Measurements from ENCODE around the gene GSX1.

GSX1 gene

DNA sequence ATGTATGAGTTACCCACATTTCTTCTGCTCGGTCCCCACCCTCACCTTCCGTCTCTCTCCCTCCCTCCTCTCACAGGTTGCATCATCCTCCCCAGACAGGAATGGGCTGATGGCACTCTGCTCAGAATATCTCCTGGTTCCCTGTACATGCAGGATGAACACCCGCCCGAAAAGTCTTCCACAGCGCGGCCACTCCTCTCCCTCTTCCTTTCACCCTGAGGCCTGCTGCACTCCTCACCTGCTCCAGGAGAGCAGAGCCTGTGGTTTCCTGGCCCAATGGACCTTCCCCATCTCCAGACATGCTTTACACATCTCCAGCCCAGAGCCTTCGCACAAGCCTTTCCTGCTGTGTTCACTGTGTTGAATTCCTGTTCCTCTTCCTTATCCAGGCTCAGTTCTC lies 40.9 kb downstream of the GSX1 start:
- no peak for DNase-seq (ENCODE audit: low read depth in 2 of 2)

DNA sequence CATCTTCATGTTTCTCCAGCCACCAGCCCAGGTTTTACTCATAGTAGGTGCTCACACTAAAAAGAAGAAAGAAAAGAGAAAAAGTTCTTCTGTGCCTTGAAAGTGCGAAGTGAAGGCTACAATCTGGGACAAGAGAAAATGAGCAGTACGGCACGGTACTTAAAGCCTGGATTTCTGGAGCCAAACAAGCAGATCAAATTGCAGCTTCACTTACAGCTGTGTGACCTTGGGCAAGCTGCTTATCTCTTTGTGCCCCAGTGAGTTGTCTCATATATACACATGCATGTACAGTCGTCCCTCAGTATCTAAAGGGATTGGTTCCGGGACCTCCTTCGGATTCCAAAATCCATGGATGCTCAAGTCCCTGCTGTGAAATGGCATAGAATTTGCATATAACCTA lies 41.8 kb downstream of the GSX1 start:
- DNase-seq (ENCODE audit: low read depth in 2 of 2), result no peak

DNA sequence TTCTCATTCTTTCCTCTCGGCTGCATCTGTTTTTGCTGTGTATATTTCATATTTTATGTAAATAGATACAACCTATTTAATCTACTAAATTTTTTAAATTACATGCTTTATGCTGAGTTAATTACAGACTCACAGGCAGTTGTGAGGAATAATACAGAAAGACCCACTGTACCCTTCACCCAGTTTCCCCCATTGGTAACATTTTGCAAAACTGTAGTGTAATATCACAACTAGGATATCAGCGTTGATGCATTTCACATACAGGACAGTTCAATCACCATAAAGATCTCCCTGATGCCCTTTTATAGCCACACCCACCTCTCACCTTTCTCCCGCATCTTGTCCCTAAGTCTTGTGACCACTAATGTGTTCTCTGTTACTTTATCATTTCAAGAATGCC lies 43.5 kb downstream of the GSX1 start:
- DNase-seq (ENCODE audit: low read depth in 2 of 2), result no peak

DNA sequence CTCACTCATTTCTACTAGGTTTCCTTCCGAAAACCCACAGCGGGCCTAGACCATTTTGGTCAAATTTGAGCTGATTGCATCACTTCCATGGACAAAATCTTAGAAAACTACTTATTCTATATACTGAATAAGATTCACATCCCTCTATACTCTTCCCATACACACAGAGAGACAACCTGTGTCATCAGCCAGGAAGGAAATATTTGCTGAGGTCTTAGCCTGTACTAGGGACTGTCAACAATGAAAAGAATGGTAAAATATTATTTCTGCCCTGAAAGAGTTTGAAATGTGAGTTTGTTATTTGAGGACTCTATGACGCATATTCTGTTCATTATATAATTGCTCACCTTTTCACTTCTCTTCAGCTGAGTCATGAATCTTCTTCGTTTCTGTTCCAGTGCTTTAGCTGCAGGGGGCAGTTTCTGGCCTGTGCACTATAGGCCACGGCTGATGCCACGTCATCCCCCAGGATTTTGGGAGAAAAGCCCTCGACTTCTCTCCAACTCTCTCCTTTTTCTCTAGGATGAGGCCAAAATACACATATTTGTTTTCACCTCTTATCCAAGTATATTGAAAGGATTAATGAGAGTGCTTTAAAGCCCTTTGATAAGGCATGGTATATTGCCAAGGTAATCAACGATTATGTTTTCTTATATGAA lies 47.7 kb downstream of the GSX1 start:
- DNase-seq (ENCODE audit: low read depth in 2 of 2), result no peak

DNA sequence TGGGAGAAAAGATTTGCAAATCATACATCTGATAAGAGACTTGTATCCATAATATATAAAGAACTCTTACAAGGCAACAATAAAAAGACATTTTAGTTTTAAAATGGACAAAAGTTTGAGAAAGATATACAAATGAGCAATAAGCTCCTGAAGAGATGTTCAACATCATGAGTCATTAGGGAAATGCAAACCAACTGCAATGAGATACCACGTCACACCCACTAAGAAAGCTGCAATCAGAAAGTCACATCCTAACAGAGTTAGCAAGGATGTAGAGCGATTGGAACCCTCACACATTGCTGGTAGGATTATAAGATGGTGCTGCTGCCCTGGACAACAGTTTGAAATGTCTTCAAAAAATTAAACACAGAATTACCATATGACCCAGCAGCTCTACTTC lies 50.3 kb downstream of the GSX1 start:
- DNase-seq (ENCODE audit: low read depth in 2 of 2), result no peak
